ENCODE measurements around the gene RTN4RL1.
"Not testable (repeated sequence)": the region's sequence is repeated elsewhere in the genome, so short reads cannot be mapped to it uniquely, and the experiment has no call there.

The RTN4RL1 gene

DNA sequence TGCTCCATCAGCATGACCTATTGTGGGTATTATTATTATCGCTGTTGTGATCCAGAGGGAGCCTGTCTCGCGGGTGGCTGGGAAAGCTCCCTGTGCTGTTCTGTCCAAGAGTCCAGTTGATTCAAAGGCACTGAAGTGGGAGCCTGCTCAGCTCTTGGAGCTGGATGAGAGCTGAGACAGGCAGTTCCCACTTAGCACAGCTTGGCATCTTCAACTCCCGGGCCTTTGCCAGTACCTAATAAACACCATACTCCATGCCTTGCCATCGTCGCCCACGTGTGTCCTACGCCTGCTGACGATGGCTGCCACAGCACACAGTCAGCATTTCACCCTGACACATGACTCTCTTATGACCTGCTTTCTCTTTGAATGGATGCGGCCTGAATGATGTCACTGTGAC lies 32.6 kb downstream of the RTN4RL1 start:
- H3K27ac Mint-ChIP-seq, result no peak overlapping the region
- no peaks in the 10 kb centered on the region for H3K9me3 Mint-ChIP-seq
- no peaks in the 10 kb centered on the region for H3K36me3 Mint-ChIP-seq
- no peaks in the 10 kb centered on the region for H3K4me1 Mint-ChIP-seq
- H3K27me3 Mint-ChIP-seq, result peaks cover 14% of the 10 kb centered on the region
- H3K4me3 Mint-ChIP-seq, result no peak overlapping the region

- Mint-ChIP-seq H3K9me3 (no peaks in the 10 kb centered on the region), H3K4me1 (no peaks in the 10 kb centered on the region), H3K27ac (no peak overlapping the region), H3K27me3 (peaks cover 2% of the 10 kb centered on the region), H3K36me3 (no peaks in the 10 kb centered on the region), H3K4me3 (no peak overlapping the region)
Observed at GRCh38 chr17:1989135-1989534, 36.0 kb downstream of the RTN4RL1 start.

DNA sequence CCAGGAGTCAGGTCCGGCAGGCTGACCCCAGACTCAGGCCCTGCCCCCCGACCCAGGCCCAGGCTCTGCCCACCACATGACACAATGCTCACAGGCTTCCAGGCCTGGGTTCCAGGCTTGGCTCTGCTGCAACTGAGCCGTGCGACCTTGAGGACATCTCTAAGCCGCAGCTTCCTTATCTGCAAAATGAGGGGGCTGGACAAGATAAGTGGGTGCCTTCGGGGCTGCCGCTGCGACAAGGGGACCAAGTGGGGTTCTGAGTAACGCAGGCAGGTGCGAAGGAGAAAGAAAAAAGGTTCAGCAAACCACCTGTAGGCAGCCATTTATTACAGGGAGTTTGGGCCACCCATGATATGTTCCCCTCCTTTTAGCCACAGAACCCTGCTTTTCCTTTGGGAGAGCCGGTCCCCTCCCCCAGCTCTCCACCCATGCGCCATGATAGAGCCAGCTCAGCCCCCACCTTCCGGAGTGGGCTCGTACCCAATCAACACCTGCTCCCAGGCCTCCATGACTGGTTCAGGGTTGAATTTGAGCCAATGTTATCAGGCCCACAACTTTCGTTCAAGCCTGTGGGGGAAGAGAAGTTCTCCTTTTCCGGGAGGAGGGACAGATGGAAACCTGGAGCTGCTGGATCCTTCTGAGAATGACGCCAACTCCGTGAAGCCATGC lies 38.2 kb downstream of the RTN4RL1 start:
- no peak overlapping the region for H3K4me3 Mint-ChIP-seq
- no peaks in the 10 kb centered on the region for H3K9me3 Mint-ChIP-seq
- no peaks in the 10 kb centered on the region for H3K27me3 Mint-ChIP-seq
- H3K36me3 Mint-ChIP-seq, result no peaks in the 10 kb centered on the region
- H3K27ac Mint-ChIP-seq, result no peak overlapping the region
- no peaks in the 10 kb centered on the region for H3K4me1 Mint-ChIP-seq

GRCh38 chr17:1985686-1986085 lies 39.4 kb downstream of the RTN4RL1 start:
- Mint-ChIP-seq H3K4me1 (no peaks in the 10 kb centered on the region), H3K27me3 (no peaks in the 10 kb centered on the region), H3K9me3 (no peaks in the 10 kb centered on the region), H3K36me3 (no peaks in the 10 kb centered on the region), H3K27ac (no peak overlapping the region), H3K4me3 (no peak overlapping the region)

- H3K36me3 Mint-ChIP-seq, result no peaks in the 10 kb centered on the region
- H3K4me1 Mint-ChIP-seq, result no peaks in the 10 kb centered on the region
- H3K4me3 Mint-ChIP-seq, result no peak overlapping the region
- H3K9me3 Mint-ChIP-seq, result no peaks in the 10 kb centered on the region
- H3K27ac Mint-ChIP-seq, result no peak overlapping the region
- H3K27me3 Mint-ChIP-seq, result no peaks in the 10 kb centered on the region
Observed at GRCh38 chr17:1985093-1985492, 40.0 kb downstream of the RTN4RL1 start.

- H3K4me1 Mint-ChIP-seq, H3K9me3 Mint-ChIP-seq, H3K27ac Mint-ChIP-seq, H3K4me3 Mint-ChIP-seq, H3K36me3 Mint-ChIP-seq, H3K27me3 Mint-ChIP-seq: not testable (repeated sequence)
Observed at GRCh38 chr17:1982793-1983366, 42.3 kb downstream of the RTN4RL1 start.

- Mint-ChIP-seq H3K27me3 (peaks cover 4% of the 10 kb centered on the region), H3K36me3 (no peaks in the 10 kb centered on the region), H3K27ac (no peak overlapping the region), H3K4me1 (peaks cover 11% of the 10 kb centered on the region), H3K9me3 (no peaks in the 10 kb centered on the region), H3K4me3 (no peak overlapping the region)
Observed at GRCh38 chr17:1980665-1981250, 44.4 kb downstream of the RTN4RL1 start.

DNA sequence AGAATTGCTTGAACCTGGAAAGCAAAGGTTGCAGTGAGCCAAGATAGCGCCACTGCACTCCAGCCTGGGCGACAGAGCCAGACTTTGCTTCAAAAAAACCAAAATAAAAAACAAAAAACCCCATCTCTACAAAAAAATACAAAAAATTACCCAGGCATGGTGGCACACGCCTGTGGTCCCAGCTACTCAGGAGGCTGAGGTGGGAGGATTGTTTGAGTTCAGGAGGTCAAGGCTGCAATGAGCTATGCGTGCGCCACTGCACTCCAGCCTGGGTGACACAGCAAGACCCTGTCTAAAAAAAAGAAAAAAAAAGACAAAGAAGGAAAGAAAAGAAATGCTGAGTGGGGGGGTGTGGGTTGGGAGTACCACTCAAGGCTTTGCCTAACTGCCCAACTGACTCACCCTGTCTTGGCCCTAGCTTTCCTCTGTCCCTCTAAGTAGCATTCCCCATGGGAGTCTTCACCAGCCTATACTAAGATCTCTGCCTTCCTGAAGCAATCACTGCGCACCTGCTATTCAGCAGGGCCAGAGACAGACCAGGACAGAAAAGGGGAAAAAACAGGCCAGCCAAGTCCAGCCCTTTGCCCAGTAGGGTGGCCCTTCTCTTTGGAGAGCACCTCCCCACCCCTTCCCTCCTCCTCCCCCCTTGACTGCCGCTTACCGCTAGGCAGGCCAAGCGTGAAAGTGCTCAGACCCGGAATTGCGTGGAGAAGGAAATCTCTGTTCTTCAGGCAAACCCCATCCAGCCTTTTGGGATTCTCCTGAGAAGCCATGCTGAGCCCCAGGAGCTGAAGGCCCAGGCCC lies 45.8 kb downstream of the RTN4RL1 start:
- Mint-ChIP-seq H3K27me3 (peaks cover 5% of the 10 kb centered on the region), H3K4me3 (no peak overlapping the region), H3K27ac (no peak overlapping the region), H3K36me3 (no peaks in the 10 kb centered on the region), H3K4me1 (peaks cover 14% of the 10 kb centered on the region), H3K9me3 (no peaks in the 10 kb centered on the region)

DNA sequence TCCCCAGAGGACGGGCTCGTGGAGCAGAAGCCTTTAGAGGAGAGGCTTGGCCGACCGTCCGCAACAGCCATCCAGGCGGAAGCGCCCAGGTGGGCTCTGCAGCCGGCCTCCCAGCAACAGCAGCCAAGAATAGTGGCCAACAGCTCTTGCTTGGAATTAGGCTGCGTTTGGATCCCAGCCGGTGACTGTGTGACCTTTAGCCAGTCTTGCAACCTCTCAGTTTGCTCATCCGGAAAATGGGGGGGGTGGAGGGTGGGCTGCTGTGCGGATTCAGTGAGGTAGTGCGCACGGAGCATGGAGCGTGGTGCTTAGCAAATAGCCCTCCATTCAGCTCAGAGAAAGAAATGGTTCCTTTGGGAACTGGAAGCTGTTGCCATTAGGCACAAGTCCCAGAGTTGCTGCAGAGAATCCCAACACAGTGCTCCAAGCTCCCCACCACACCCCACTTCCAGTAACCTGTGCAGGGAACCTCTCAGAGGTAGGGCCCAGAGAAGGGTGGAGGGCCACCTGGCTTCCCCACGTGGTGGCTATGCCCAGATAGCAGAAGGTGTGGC lies 46.7 kb downstream of the RTN4RL1 start:
- no peak overlapping the region for H3K27ac Mint-ChIP-seq
- H3K4me1 Mint-ChIP-seq, result peaks cover 14% of the 10 kb centered on the region
- no peaks in the 10 kb centered on the region for H3K9me3 Mint-ChIP-seq
- H3K36me3 Mint-ChIP-seq, result no peaks in the 10 kb centered on the region
- no peak overlapping the region for H3K4me3 Mint-ChIP-seq
- H3K27me3 Mint-ChIP-seq, result peaks cover 7% of the 10 kb centered on the region

- no peaks in the 10 kb centered on the region for H3K9me3 Mint-ChIP-seq
- H3K4me3 Mint-ChIP-seq, result no peak overlapping the region
- peaks cover 7% of the 10 kb centered on the region for H3K27me3 Mint-ChIP-seq
- H3K4me1 Mint-ChIP-seq, result peaks cover 15% of the 10 kb centered on the region
- H3K27ac Mint-ChIP-seq, result no peak overlapping the region
- H3K36me3 Mint-ChIP-seq, result no peaks in the 10 kb centered on the region
Observed at GRCh38 chr17:1977583-1978395, 47.3 kb downstream of the RTN4RL1 start.

DNA sequence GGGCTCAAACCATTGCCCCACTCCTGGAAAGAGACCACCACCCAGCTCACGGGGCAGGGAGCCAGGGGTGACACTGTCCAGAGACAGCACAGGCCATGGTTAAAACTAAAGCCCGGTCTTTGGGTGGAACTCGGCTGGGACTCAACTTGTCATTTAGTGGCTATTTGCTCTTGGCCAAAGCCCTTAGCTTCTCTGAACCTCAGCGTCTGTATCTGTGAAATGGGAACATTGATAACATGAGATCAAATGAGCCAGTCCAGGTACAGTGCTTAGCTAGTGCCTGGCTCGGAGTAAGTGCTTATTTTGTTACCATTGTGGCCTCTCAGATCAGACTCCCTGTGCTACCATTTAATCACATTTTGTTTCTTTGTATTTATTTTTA lies 48.5 kb downstream of the RTN4RL1 start:
- Mint-ChIP-seq H3K27ac (no peak overlapping the region), H3K36me3 (no peaks in the 10 kb centered on the region), H3K27me3 (peaks cover 12% of the 10 kb centered on the region), H3K4me3 (no peak overlapping the region), H3K9me3 (no peaks in the 10 kb centered on the region), H3K4me1 (peaks cover 21% of the 10 kb centered on the region)

DNA sequence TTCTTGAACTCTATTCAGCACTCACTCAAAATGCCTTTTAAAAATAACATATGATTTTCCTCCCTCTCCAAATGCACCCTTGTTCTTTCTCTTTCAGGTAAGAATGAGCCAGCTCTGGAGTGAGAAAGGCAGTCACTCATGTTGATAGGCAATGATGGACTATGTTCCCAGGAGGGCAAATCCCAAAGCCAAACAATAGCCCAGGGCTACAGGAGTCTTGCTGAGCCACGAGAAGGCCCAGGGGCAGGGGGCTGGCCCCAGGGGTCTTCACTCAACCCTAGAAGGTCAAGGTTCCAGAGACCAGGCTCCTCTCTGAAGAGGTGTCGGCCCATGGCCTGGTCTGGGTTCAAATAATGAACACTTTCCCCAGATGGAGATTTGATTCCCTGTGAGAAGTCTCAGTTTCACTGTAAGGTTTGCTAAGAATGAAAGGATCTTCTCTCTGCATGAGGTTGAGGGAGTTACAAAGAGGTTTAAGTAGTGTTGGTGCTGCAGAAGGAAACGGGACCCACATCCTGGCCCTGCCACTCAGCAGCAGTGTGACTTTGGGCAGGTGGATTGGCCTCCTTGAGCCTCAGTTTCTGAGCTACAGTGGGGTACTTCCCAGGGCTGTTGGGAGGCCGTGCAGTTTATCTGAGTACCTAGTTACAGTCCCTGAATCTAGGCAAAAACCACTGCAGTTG lies 49.0 kb downstream of the RTN4RL1 start:
- H3K36me3 Mint-ChIP-seq, result no peaks in the 10 kb centered on the region
- H3K27ac Mint-ChIP-seq, result no peak overlapping the region
- H3K9me3 Mint-ChIP-seq, result no peaks in the 10 kb centered on the region
- H3K4me1 Mint-ChIP-seq, result peaks cover 21% of the 10 kb centered on the region
- H3K27me3 Mint-ChIP-seq, result peaks cover 13% of the 10 kb centered on the region
- no peak overlapping the region for H3K4me3 Mint-ChIP-seq

GRCh38 chr17:1975573-1975972 lies 49.6 kb downstream of the RTN4RL1 start:
- H3K27me3 Mint-ChIP-seq, result peaks cover 19% of the 10 kb centered on the region
- no peaks in the 10 kb centered on the region for H3K36me3 Mint-ChIP-seq
- H3K9me3 Mint-ChIP-seq, result no peaks in the 10 kb centered on the region
- H3K4me3 Mint-ChIP-seq, result no peak overlapping the region
- H3K27ac Mint-ChIP-seq, result no peak overlapping the region
- peaks cover 21% of the 10 kb centered on the region for H3K4me1 Mint-ChIP-seq

GRCh38 chr17:1972487-1973160 lies 52.5 kb downstream of the RTN4RL1 start:
- Mint-ChIP-seq H3K27ac (peak overlapping the region; percentile 51), H3K27me3 (peaks cover 24% of the 10 kb centered on the region), H3K4me1 (peaks cover 21% of the 10 kb centered on the region), H3K36me3 (no peaks in the 10 kb centered on the region), H3K9me3 (no peaks in the 10 kb centered on the region), H3K4me3 (peak overlapping the region; percentile 38)

Data from activated naive CD4-positive, alpha-beta T cell treated with anti-CD3 and anti-CD28 coated beads, Interleukin-2, amount 50 U/mL, for 24 hours (primary cell).